Thoracic aorta (tissue), 2 donors: Measurements from ENCODE around the gene OPN4. TPM values are rescaled to one million over a fixed set of nuclear protein-coding genes. Genes with fewer than 3 reads are reported as not detected.
"Not testable (repeated sequence)": the region's sequence is repeated elsewhere in the genome, so short reads cannot be mapped to it uniquely, and the experiment has no call there.

Experiments
- ATAC-seq: fragments of 150-250 bp; one replicate; pipeline ENCODE4 v1.8.0; 2017; ENCODE audit warnings: low read depth; ENCODE audit not compliant: insufficient number of reproducible peaks, low FRiP score
- DNase-seq: peaks from one replicate; pipeline ENCODE4 v3.0.0-alpha.2; 2020; ENCODE audit warnings: low spot score
- H3K27ac ChIP-seq, 2 donors: fragments of 200-600 bp; sonication (generic); 1 replicate in 1 of 2; 2 replicates in 1 of 2; pipeline ENCODE4 v1.5.1; 2016; ENCODE audit warnings: mild to moderate bottlenecking in 2 of 2, moderate library complexity in 2 of 2
- H3K27me3 ChIP-seq: fragments of 200-600 bp; sonication (generic); replicated peaks from 2 replicates; pipeline ENCODE4 v1.6.0; 2016; ENCODE audit warnings: mild to moderate bottlenecking; ENCODE audit not compliant: insufficient read depth
- H3K36me3 ChIP-seq: fragments of 200-600 bp; sonication (generic); one replicate; pipeline ENCODE4 v1.5.1; 2016
- H3K4me1 ChIP-seq, 2 donors: fragments of 200-600 bp; sonication (generic); 1 replicate in 1 of 2; 2 replicates in 1 of 2; pipeline versions ENCODE4 v1.5.1 to v1.6.0; 2016; ENCODE audit warnings: low read depth in 2 of 2, mild to moderate bottlenecking in 1 of 2; ENCODE audit not compliant: control insufficient read depth in 1 of 2
- H3K4me3 ChIP-seq: fragments of 200-600 bp; sonication (generic); 2 replicates; pipeline ENCODE4 v1.5.1; 2016; ENCODE audit warnings: mild to moderate bottlenecking
- H3K9me3 ChIP-seq: fragments of 200-600 bp; sonication (generic); 2 replicates; pipeline ENCODE4 v1.5.1; 2016
- CTCF ChIP-seq: fragments of 200-600 bp; sonication (generic); IDR thresholded peaks from one replicate; pipeline ENCODE4 v1.5.1; 2019; ENCODE audit warnings: antibody characterized with exemption
- total RNA-seq, 2 donors: library from RNA; depleted of rRNA; stranded (reverse); fragments of >200 nt; gene quantifications; one replicate each; pipeline versions ENCODE4 v1.1.0 to v1.2.3, GENCODE V29; 2016

Gene OPN4
- total RNA-seq, 2 donors from 2014 or later = not detected

GRCh38 chr10:86613905-86614304 lies 40.4 kb upstream of the OPN4 start:
- DNase-seq = no peak
- Histone ChIP-seq H3K4me1 (no peaks in the 10 kb centered on the region), H3K36me3 (no peaks in the 10 kb centered on the region), H3K9me3 (no peaks in the 10 kb centered on the region), H3K27ac (no peak overlapping the region), H3K4me3 (no peak overlapping the region), H3K27me3 (no peaks in the 10 kb centered on the region)
- no peak for TF ChIP-seq CTCF
- ATAC-seq = no peak

GRCh38 chr10:86614853-86615252 lies 39.5 kb upstream of the OPN4 start:
- no peaks in the 10 kb centered on the region for H3K4me1 ChIP-seq
- H3K27me3 ChIP-seq = no peaks in the 10 kb centered on the region
- H3K27ac ChIP-seq = no peak overlapping the region
- no peaks in the 10 kb centered on the region for H3K9me3 ChIP-seq
- ATAC-seq = no peak
- TF ChIP-seq CTCF = no peak
- H3K4me3 ChIP-seq = no peak overlapping the region
- H3K36me3 ChIP-seq = no peaks in the 10 kb centered on the region
- DNase-seq = no peak

- H3K27ac ChIP-seq, H3K4me1 ChIP-seq, H3K36me3 ChIP-seq, DNase-seq, H3K27me3 ChIP-seq, H3K9me3 ChIP-seq, ATAC-seq, H3K4me3 ChIP-seq: not testable (repeated sequence)
These were observed 37.1 kb upstream of the OPN4 start for GRCh38 chr10:86617278-86617677.

- no peak overlapping the region for H3K4me3 ChIP-seq
- H3K9me3 ChIP-seq = no peaks in the 10 kb centered on the region
- no peaks in the 10 kb centered on the region for H3K4me1 ChIP-seq
- DNase-seq (no peak), ATAC-seq (no peak)
- no peaks in the 10 kb centered on the region for H3K27me3 ChIP-seq
- no peak overlapping the region for H3K27ac ChIP-seq
- no peak for TF ChIP-seq CTCF
- no peaks in the 10 kb centered on the region for H3K36me3 ChIP-seq
These were observed 26.0 kb upstream of the OPN4 start for GRCh38 chr10:86628311-86628710.

GRCh38 chr10:86630079-86630478 lies 24.3 kb upstream of the OPN4 start:
- Histone ChIP-seq H3K4me3 (no peak overlapping the region), H3K27ac (no peak overlapping the region), H3K27me3 (no peaks in the 10 kb centered on the region), H3K36me3 (no peaks in the 10 kb centered on the region), H3K4me1 (peaks cover under 1 to 2% of the 10 kb centered on the region in 2 donors), H3K9me3 (no peaks in the 10 kb centered on the region)
- no peak for TF ChIP-seq CTCF
- ATAC-seq (no peak), DNase-seq (no peak)

- H3K27ac ChIP-seq = no peak overlapping the region
- TF ChIP-seq CTCF = no peak
- DNase-seq = no peak
- no peak for ATAC-seq
- H3K4me3 ChIP-seq = peak overlapping the region; percentile 62
- H3K36me3 ChIP-seq = no peaks in the 10 kb centered on the region
- H3K9me3 ChIP-seq = no peaks in the 10 kb centered on the region
- peaks cover 8 to 16% of the 10 kb centered on the region in 2 donors for H3K4me1 ChIP-seq
- H3K27me3 ChIP-seq = no peaks in the 10 kb centered on the region
These were observed 22.1 kb upstream of the OPN4 start for GRCh38 chr10:86632009-86632800.
